ENCODE data around the gene ABCD1. TPM values are rescaled to one million over a fixed set of nuclear protein-coding genes. Genes with fewer than 3 reads are reported as not detected.

Gene ABCD1
- total RNA-seq, 1 experiment from 2014 or later = 3.5 TPM

- Mint-ChIP-seq H3K4me1 (ENCODE audit: insufficient read depth, unreplicated experiment) (no peaks in the 10 kb centered on the region), H3K27ac (ENCODE audit: low read depth, unreplicated experiment) (no peak overlapping the region), H3K27me3 (ENCODE audit: insufficient read depth, unreplicated experiment) (peaks cover 33% of the 10 kb centered on the region), H3K4me3 (ENCODE audit: unreplicated experiment) (no peak overlapping the region), H3K36me3 (ENCODE audit: insufficient read depth, unreplicated experiment) (peaks cover 2% of the 10 kb centered on the region), H3K9me3 (ENCODE audit: unreplicated experiment) (peaks cover 17% of the 10 kb centered on the region)
- ChIA-PET POLR2A (no interaction called here), CTCF (no interaction called here)
- no peak for DNase-seq (ENCODE audit: unreplicated experiment)
- intact Hi-C loops (cut with micrococcal nuclease) = no loop called here
- TF ChIP-seq, protein P1, sequence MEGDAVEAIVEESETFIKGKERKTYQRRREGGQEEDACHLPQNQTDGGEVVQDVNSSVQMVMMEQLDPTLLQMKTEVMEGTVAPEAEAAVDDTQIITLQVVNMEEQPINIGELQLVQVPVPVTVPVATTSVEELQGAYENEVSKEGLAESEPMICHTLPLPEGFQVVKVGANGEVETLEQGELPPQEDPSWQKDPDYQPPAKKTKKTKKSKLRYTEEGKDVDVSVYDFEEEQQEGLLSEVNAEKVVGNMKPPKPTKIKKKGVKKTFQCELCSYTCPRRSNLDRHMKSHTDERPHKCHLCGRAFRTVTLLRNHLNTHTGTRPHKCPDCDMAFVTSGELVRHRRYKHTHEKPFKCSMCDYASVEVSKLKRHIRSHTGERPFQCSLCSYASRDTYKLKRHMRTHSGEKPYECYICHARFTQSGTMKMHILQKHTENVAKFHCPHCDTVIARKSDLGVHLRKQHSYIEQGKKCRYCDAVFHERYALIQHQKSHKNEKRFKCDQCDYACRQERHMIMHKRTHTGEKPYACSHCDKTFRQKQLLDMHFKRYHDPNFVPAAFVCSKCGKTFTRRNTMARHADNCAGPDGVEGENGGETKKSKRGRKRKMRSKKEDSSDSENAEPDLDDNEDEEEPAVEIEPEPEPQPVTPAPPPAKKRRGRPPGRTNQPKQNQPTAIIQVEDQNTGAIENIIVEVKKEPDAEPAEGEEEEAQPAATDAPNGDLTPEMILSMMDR (IDR thresholded peaks at IDR 0.05; ENCODE audit: unreplicated experiment) = no peak
- no TSS peak for BruUV-seq (replicated peaks)
Measured at GRCh38 chrX:153750127-153750774, 25.6 kb downstream of the ABCD1 start.

DNA sequence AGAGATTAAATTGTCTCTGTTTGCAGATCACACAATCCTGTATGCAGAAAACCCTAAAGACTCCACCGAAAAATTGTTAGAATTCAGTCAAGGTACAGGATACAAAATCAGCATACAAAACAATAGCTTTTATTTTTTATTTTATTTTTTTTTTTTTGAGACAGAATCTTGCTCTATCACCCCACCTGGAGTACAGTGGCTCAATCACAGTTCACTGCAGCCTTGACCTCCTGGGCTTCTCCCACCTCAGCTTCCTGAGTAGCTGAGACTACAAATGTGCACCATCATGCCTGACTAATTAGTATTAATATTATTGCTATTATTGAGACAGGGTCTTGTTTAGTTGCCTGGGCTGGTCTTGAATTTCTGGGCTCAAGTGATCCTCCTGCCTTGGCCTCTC is 30.5 kb downstream of the ABCD1 start:
- Mint-ChIP-seq H3K4me3 (ENCODE audit: unreplicated experiment) (no peak overlapping the region), H3K27ac (ENCODE audit: low read depth, unreplicated experiment) (no peak overlapping the region), H3K9me3 (ENCODE audit: unreplicated experiment) (peaks cover 1% of the 10 kb centered on the region), H3K4me1 (ENCODE audit: insufficient read depth, unreplicated experiment) (no peaks in the 10 kb centered on the region), H3K36me3 (ENCODE audit: insufficient read depth, unreplicated experiment) (no peaks in the 10 kb centered on the region), H3K27me3 (ENCODE audit: insufficient read depth, unreplicated experiment) (peaks cover 4% of the 10 kb centered on the region)
- no TSS peak for BruUV-seq (replicated peaks)
- TF ChIP-seq, protein P1 (IDR thresholded peaks at IDR 0.05; ENCODE audit: unreplicated experiment) = no peak
- intact Hi-C loops (cut with micrococcal nuclease) = no loop called here
- DNase-seq (ENCODE audit: unreplicated experiment) = no peak
- POLR2A ChIA-PET = interaction anchor here (0.6 kb wide), 1 partner anchor 563 kb away, joined by 3 read pairs; no protein-coding TSS in a partner anchor
- CTCF ChIA-PET = interaction anchor here (0.5 to 1.0 kb wide), 6 partner anchors 8 to 595 kb away, joined by 3 to 6 read pairs (median 3); partner anchors contain the start of gene NAA10

GRCh38 chrX:153761863-153762262 is 37.2 kb downstream of the ABCD1 start:
- Mint-ChIP-seq H3K4me1 (ENCODE audit: insufficient read depth, unreplicated experiment) (peaks cover 6% of the 10 kb centered on the region), H3K27ac (ENCODE audit: low read depth, unreplicated experiment) (no peak overlapping the region), H3K27me3 (ENCODE audit: insufficient read depth, unreplicated experiment) (no peaks in the 10 kb centered on the region), H3K4me3 (ENCODE audit: unreplicated experiment) (no peak overlapping the region), H3K9me3 (ENCODE audit: unreplicated experiment) (no peaks in the 10 kb centered on the region), H3K36me3 (ENCODE audit: insufficient read depth, unreplicated experiment) (no peaks in the 10 kb centered on the region)
- no TSS peak for BruUV-seq (replicated peaks)
- intact Hi-C loops (cut with micrococcal nuclease) = loop anchor here (5.0 kb wide), 1 partner anchor 770 kb away; no protein-coding TSS in a partner anchor
- no peak for DNase-seq (ENCODE audit: unreplicated experiment)
- ChIA-PET POLR2A (no interaction called here), CTCF (interaction anchor here (0.9 to 6.6 kb wide), 3 partner anchors 122 to 206 kb away, joined by 3 to 51 read pairs (median 9); no protein-coding TSS in a partner anchor)
- TF ChIP-seq, protein P1 (IDR thresholded peaks at IDR 0.05; ENCODE audit: unreplicated experiment) = no peak

GRCh38 chrX:153762626-153763173 is 38.0 kb downstream of the ABCD1 start:
- CTCF ChIA-PET = interaction anchor here (0.6 to 6.6 kb wide), 16 partner anchors 15 to 857 kb away, joined by 3 to 51 read pairs (median 3); partner anchors contain the start of gene ATP2B3
- DNase-seq (ENCODE audit: unreplicated experiment) = no peak
- Mint-ChIP-seq H3K27me3 (ENCODE audit: insufficient read depth, unreplicated experiment) (no peaks in the 10 kb centered on the region), H3K4me3 (ENCODE audit: unreplicated experiment) (no peak overlapping the region), H3K27ac (ENCODE audit: low read depth, unreplicated experiment) (no peak overlapping the region), H3K9me3 (ENCODE audit: unreplicated experiment) (no peaks in the 10 kb centered on the region), H3K4me1 (ENCODE audit: insufficient read depth, unreplicated experiment) (peaks cover 6% of the 10 kb centered on the region), H3K36me3 (ENCODE audit: insufficient read depth, unreplicated experiment) (no peaks in the 10 kb centered on the region)
- TF ChIP-seq, protein P1 (IDR thresholded peaks at IDR 0.05; ENCODE audit: unreplicated experiment) = no peak
- BruUV-seq (replicated peaks) = no TSS peak
- intact Hi-C loops (cut with micrococcal nuclease) = loop anchor here (5.0 kb wide), 1 partner anchor 770 kb away; no protein-coding TSS in a partner anchor
- POLR2A ChIA-PET = interaction anchor here (0.6 to 1.5 kb wide), 4 partner anchors 54 to 410 kb away, joined by 3 to 8 read pairs (median 4); no protein-coding TSS in a partner anchor

Measured in MCF 10A (cell line).